Cardiac muscle cell (in vitro differentiated cells and primary cell): ENCODE measurements around the gene THBD. TPM values are rescaled to one million over a fixed set of nuclear protein-coding genes. Genes with fewer than 3 reads are reported as not detected.

Experiments
- DNase-seq, 2 donors: peaks; one replicate each; pipeline versions ENCODE4 v3.0.0 to v3.0.0-alpha.2; 2010 to 2017; ENCODE audit warnings: low read depth in 1 of 2, low spot score in 1 of 2
- H3K27ac ChIP-seq: fragments of 200-600 bp; sonication (generic); 2 replicates; pipeline ENCODE4 v1.5.1; 2016
- H3K27me3 ChIP-seq: fragments of 200-600 bp; sonication (generic); 2 replicates; pipeline ENCODE4 v1.6.0; 2016; ENCODE audit warnings: control low read depth
- H3K36me3 ChIP-seq: fragments of 200-600 bp; sonication (generic); 2 replicates; pipeline ENCODE4 v1.5.1; 2016; ENCODE audit warnings: control low read depth
- H3K4me1 ChIP-seq: fragments of 200-600 bp; sonication (generic); 2 replicates; pipeline ENCODE4 v1.8.1; 2017; ENCODE audit warnings: low read depth, mild to moderate bottlenecking, mixed run types
- H3K4me3 ChIP-seq: fragments of 200-600 bp; sonication (generic); 2 replicates; pipeline ENCODE4 v1.5.1; 2016; ENCODE audit warnings: mild to moderate bottlenecking
- H3K9me3 ChIP-seq: fragments of 200-600 bp; sonication (generic); 2 replicates; pipeline ENCODE4 v1.5.1; 2017; ENCODE audit warnings: low read depth, mild to moderate bottlenecking, control low read depth
- CTCF ChIP-seq: IDR thresholded peaks from 2 replicates; pipeline ENCODE4 v1.5.1; 2012; ENCODE audit warnings: low read depth, mild to moderate bottlenecking, low read length
- polyA plus RNA-seq: library from polyadenylated mRNA; unstranded; fragments of >200 nt; fragmentation: Nextera tagmentation; extraction: Ambion mirVana; gene quantifications from 2 replicates; pipeline ENCODE4 v1.2.1, GENCODE V29; 2016
- total RNA-seq: library from RNA; depleted of rRNA; stranded (reverse); fragments of >200 nt; gene quantifications from 2 replicates; pipeline ENCODE4 v1.2.3, GENCODE V29; 2016

THBD gene
- total and polyA plus RNA-seq, 2 experiments from 2014 or later = 0.04 to 0.54 TPM

GRCh38 chr20:23003881-23004460 is 45.5 kb downstream of the THBD start:
- Histone ChIP-seq H3K9me3 (no peaks in the 10 kb centered on the region), H3K27ac (no peak overlapping the region), H3K4me3 (no peak overlapping the region), H3K27me3 (peaks cover 4% of the 10 kb centered on the region), H3K36me3 (no peaks in the 10 kb centered on the region), H3K4me1 (no peaks in the 10 kb centered on the region)
- no peak for TF ChIP-seq CTCF
- no peak for DNase-seq

- no peaks in the 10 kb centered on the region for H3K4me1 ChIP-seq
- peaks cover 4% of the 10 kb centered on the region for H3K27me3 ChIP-seq
- H3K36me3 ChIP-seq = no peaks in the 10 kb centered on the region
- TF ChIP-seq CTCF = no peak
- H3K9me3 ChIP-seq = no peaks in the 10 kb centered on the region
- no peak overlapping the region for H3K27ac ChIP-seq
- no peak for DNase-seq
- H3K4me3 ChIP-seq = no peak overlapping the region
Measured at GRCh38 chr20:23003077-23003635, 46.3 kb downstream of the THBD start.

- Histone ChIP-seq H3K4me1 (no peaks in the 10 kb centered on the region), H3K9me3 (no peaks in the 10 kb centered on the region), H3K4me3 (no peak overlapping the region), H3K36me3 (no peaks in the 10 kb centered on the region), H3K27ac (no peak overlapping the region), H3K27me3 (peaks cover 4% of the 10 kb centered on the region)
- no peak for DNase-seq
- TF ChIP-seq CTCF = no peak
Measured at GRCh38 chr20:23002276-23002675, 47.2 kb downstream of the THBD start.

GRCh38 chr20:23000232-23000947 is 49.1 kb downstream of the THBD start:
- TF ChIP-seq CTCF = no peak
- H3K27ac ChIP-seq = no peak overlapping the region
- H3K36me3 ChIP-seq = no peaks in the 10 kb centered on the region
- DNase-seq = no peak
- no peaks in the 10 kb centered on the region for H3K9me3 ChIP-seq
- no peak overlapping the region for H3K4me3 ChIP-seq
- H3K4me1 ChIP-seq = no peaks in the 10 kb centered on the region
- H3K27me3 ChIP-seq = peaks cover 4% of the 10 kb centered on the region

GRCh38 chr20:22999756-23000155 is 49.7 kb downstream of the THBD start:
- no peak for TF ChIP-seq CTCF
- Histone ChIP-seq H3K36me3 (no peaks in the 10 kb centered on the region), H3K9me3 (no peaks in the 10 kb centered on the region), H3K4me3 (no peak overlapping the region), H3K4me1 (no peaks in the 10 kb centered on the region), H3K27me3 (peaks cover 4% of the 10 kb centered on the region), H3K27ac (no peak overlapping the region)
- no peak for DNase-seq
